ENCODE measurements around the gene PRRT1.

DNA sequence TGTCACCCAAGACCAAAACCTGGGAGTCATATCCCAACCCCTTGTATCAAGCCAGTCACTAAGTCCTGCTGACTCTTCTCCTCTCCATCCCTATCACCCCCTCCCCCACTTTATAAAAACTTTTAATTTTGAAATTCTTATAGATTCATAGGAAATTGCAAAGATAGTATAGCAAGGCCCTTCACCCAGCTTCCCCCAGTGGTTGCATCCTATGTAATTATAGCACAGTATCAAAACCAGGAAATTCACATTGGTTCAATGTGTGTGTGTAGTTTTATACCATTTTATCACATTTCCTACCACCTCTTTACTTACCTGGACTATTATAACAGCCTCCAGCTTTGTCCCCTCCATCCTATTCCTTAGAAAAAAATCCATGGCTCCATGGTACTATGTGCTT, 6.3 kb upstream of the PRRT1 start:
- TF ChIP-seq, protein P1, sequence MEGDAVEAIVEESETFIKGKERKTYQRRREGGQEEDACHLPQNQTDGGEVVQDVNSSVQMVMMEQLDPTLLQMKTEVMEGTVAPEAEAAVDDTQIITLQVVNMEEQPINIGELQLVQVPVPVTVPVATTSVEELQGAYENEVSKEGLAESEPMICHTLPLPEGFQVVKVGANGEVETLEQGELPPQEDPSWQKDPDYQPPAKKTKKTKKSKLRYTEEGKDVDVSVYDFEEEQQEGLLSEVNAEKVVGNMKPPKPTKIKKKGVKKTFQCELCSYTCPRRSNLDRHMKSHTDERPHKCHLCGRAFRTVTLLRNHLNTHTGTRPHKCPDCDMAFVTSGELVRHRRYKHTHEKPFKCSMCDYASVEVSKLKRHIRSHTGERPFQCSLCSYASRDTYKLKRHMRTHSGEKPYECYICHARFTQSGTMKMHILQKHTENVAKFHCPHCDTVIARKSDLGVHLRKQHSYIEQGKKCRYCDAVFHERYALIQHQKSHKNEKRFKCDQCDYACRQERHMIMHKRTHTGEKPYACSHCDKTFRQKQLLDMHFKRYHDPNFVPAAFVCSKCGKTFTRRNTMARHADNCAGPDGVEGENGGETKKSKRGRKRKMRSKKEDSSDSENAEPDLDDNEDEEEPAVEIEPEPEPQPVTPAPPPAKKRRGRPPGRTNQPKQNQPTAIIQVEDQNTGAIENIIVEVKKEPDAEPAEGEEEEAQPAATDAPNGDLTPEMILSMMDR (IDR thresholded peaks at IDR 0.05): no peak
- no peak for TF ChIP-seq POLR2A (IDR thresholded peaks at IDR 0.05)

All from stomach (tissue), 4 donors.